HG02970 (cell line): ENCODE measurements around the gene GNAQ.

Experiments
- ATAC-seq: cut with Tn5 transposase; IDR thresholded peaks from one replicate; pipeline ENCODE4 v1.9.1; 2021; ENCODE audit warnings: mild to moderate bottlenecking, moderate library complexity, moderate number of reproducible peaks; ENCODE audit not compliant: unreplicated experiment, low FRiP score

GNAQ gene

GRCh38 chr9:77830618-77831285 lies 200.9 kb downstream of the GNAQ start:
- no peak for ATAC-seq

- ATAC-seq, result no peak
Observed at GRCh38 chr9:77829420-77829819, 202.2 kb downstream of the GNAQ start.

GRCh38 chr9:77827104-77827784 lies 204.4 kb downstream of the GNAQ start:
- no peak for ATAC-seq

GRCh38 chr9:77826621-77827020 lies 205.0 kb downstream of the GNAQ start:
- ATAC-seq, result no peak

- ATAC-seq, result no peak
Observed at GRCh38 chr9:77826116-77826515, 205.5 kb downstream of the GNAQ start.

- ATAC-seq, result no peak
Observed at GRCh38 chr9:77825361-77825760, 206.2 kb downstream of the GNAQ start.

- ATAC-seq, result no peak
Observed at GRCh38 chr9:77820293-77820954, 211.2 kb downstream of the GNAQ start.

- no peak for ATAC-seq
Observed at GRCh38 chr9:77819657-77820056, 212.0 kb downstream of the GNAQ start.

GRCh38 chr9:77817590-77818311 lies 213.9 kb downstream of the GNAQ start:
- ATAC-seq, result no peak

- no peak for ATAC-seq
Observed at GRCh38 chr9:77816641-77817341, 214.8 kb downstream of the GNAQ start.

- ATAC-seq, result no peak
Observed at GRCh38 chr9:77815260-77815659, 216.4 kb downstream of the GNAQ start.

GRCh38 chr9:77811832-77812231 lies 219.8 kb downstream of the GNAQ start:
- ATAC-seq, result no peak

GRCh38 chr9:77810637-77811119 lies 220.9 kb downstream of the GNAQ start:
- no peak for ATAC-seq

GRCh38 chr9:77810047-77810446 lies 221.6 kb downstream of the GNAQ start:
- ATAC-seq, result no peak

GRCh38 chr9:77809552-77809951 lies 222.1 kb downstream of the GNAQ start:
- ATAC-seq, result no peak

GRCh38 chr9:77808751-77809081 lies 222.9 kb downstream of the GNAQ start:
- ATAC-seq, result no peak

- ATAC-seq, result no peak
Observed at GRCh38 chr9:77807846-77808750, 223.5 kb downstream of the GNAQ start.

GRCh38 chr9:77807281-77807683 lies 224.3 kb downstream of the GNAQ start:
- ATAC-seq, result no peak

- no peak for ATAC-seq
Observed at GRCh38 chr9:77806741-77807140, 224.9 kb downstream of the GNAQ start.
